GM12878 (cell line): ENCODE results near the gene MT1H. TPM values are rescaled to one million over a fixed set of nuclear protein-coding genes. Genes with fewer than 3 reads are reported as not detected.

ENCODE experiments used
- ATAC-seq: fragments of 200-7000 bp; cut with Tn5 transposase; 3 replicates; pipeline ENCODE4 v1.9.1; 2020; ENCODE audit warnings: mild to moderate bottlenecking, moderate library complexity
- BruUV-seq: library from RNA; stranded (reverse); fragments of 400-500 nt; replicated peaks from 2 replicates; lab custom pipeline; 2021; lab: Mats Ljungman, UMichigan
- CTCF ChIA-PET: fragments of 300-600 bp; sonication (Branson Sonifier 250); formaldehyde crosslinking; extraction: SDS; loops from one replicate; lab custom pipeline; 2021; ENCODE audit warnings: inconsistent platforms; lab: Yijun Ruan, JAX
- POLR2A ChIA-PET: fragments of 350-600 bp; formaldehyde crosslinking; extraction: SDS; loops from one replicate; lab custom pipeline; 2021; ENCODE audit warnings: inconsistent platforms; lab: Charles Lee
- RAD21 ChIA-PET: fragments of 300-600 bp; sonication (Branson Sonifier 250); formaldehyde crosslinking; loops from one replicate; lab custom pipeline; 2023; ENCODE audit warnings: antibody characterized with exemption; ENCODE audit not compliant: unreplicated experiment; lab: Charles Lee
- SMC1A ChIA-PET: fragments of 300-600 bp; sonication (Branson Sonifier 250); formaldehyde crosslinking; loops from one replicate; lab custom pipeline; 2023; ENCODE audit not compliant: unreplicated experiment, uncharacterized antibody; lab: Charles Lee
- DNase-seq: peaks from one replicate; pipeline ENCODE4 v3.0.0-alpha.2; 2011; ENCODE audit warnings: low read depth, low spot score
- FAIRE-seq: peaks from 3 replicates; lab custom pipeline; 2011; peaks lifted over from hg19 to GRCh38; lab: Jason Lieb, UNC
- H2AFZ ChIP-seq: 2 replicates; pipeline ENCODE4 v1.6.0; 2011; ENCODE audit warnings: low read depth, low read length, control low read depth; ENCODE audit not compliant: control insufficient read depth
- H3K27ac ChIP-seq: 2 replicates; pipeline ENCODE4 v1.5.1; 2011; ENCODE audit warnings: control low read depth; ENCODE audit not compliant: control insufficient read depth, insufficient read depth
- H3K27me3 ChIP-seq, 2 experiments: replicated peaks in 1 of 2; 2 replicates each; pipeline versions ENCODE4 v1.6.0 to v1.6.1; 2011; ENCODE audit warnings: low read length in 1 of 2; ENCODE audit not compliant: control insufficient read depth in 2 of 2, insufficient read depth in 2 of 2
- H3K36me3 ChIP-seq, 2 experiments: 2 replicates each; pipeline ENCODE4 v1.5.1; 2011; ENCODE audit warnings: low read length in 1 of 2; ENCODE audit not compliant: control insufficient read depth in 2 of 2, insufficient read depth in 2 of 2
- H3K4me1 ChIP-seq: 2 replicates; pipeline ENCODE4 v1.6.1; 2011; ENCODE audit warnings: mild to moderate bottlenecking, low read length, moderate library complexity, mixed read lengths; ENCODE audit not compliant: control insufficient read depth, insufficient read depth
- H3K4me2 ChIP-seq: 2 replicates; pipeline ENCODE4 v1.6.0; 2011; ENCODE audit warnings: control low read depth; ENCODE audit not compliant: control insufficient read depth, insufficient read depth
- H3K4me3 ChIP-seq: fragments of 200-600 bp; sonication (generic); 2 replicates; pipeline ENCODE4 v1.5.1; 2016
- H3K79me2 ChIP-seq: 2 replicates; pipeline ENCODE4 v1.6.0; 2011; ENCODE audit warnings: low read length; ENCODE audit not compliant: control insufficient read depth, insufficient read depth
- H3K9ac ChIP-seq: 2 replicates; pipeline ENCODE4 v1.8.0; 2011; ENCODE audit warnings: low read length, control low read depth, mixed read lengths; ENCODE audit not compliant: control insufficient read depth, insufficient read depth
- H3K9me3 ChIP-seq: replicated peaks from 3 replicates; pipeline ENCODE4 v1.5.1; 2011; ENCODE audit warnings: mild to moderate bottlenecking, low read length; ENCODE audit not compliant: control insufficient read depth, insufficient read depth
- H4K20me1 ChIP-seq: 2 replicates; pipeline ENCODE4 v1.6.0; 2011; ENCODE audit not compliant: control insufficient read depth, insufficient read depth
- CEBPB ChIP-seq, 2 experiments: fragments of 150-350 bp in 1 of 2; IDR thresholded peaks; 2 replicates each; pipeline ENCODE4 v1.6.1; 2012 to 2014; ENCODE audit warnings: low read depth in 2 of 2, low read length in 2 of 2, borderline replicate concordance in 1 of 2, inconsistent platforms in 1 of 2
- CHD1 ChIP-seq: IDR thresholded peaks from 2 replicates; pipeline ENCODE4 v1.6.1; 2012; ENCODE audit warnings: low read depth, low read length, improper control_type of control experiment
- DPF2 ChIP-seq: fragments of 450-650 bp; IDR thresholded peaks from 2 replicates; pipeline ENCODE4 v1.6.1; 2017; ENCODE audit warnings: mild to moderate bottlenecking
- JUND ChIP-seq: IDR thresholded peaks from 2 replicates; pipeline ENCODE4 v1.6.1; 2012; ENCODE audit warnings: low read depth, mild to moderate bottlenecking, low read length, improper control_type of control experiment, moderate library complexity
- KDM1A ChIP-seq: fragments of 200-600 bp; sonication (generic); IDR thresholded peaks from 2 replicates; pipeline ENCODE4 v1.6.1; 2016; ENCODE audit warnings: borderline replicate concordance
- SMARCA5 ChIP-seq: fragments of 450-650 bp; IDR thresholded peaks from 2 replicates; pipeline ENCODE4 v1.6.1; 2017; ENCODE audit warnings: mild to moderate bottlenecking
- SREBF2 ChIP-seq: IDR thresholded peaks from 2 replicates; pipeline ENCODE4 v1.6.1; 2012; ENCODE audit warnings: mild to moderate bottlenecking, low read length
- ZBTB40 ChIP-seq: fragments of 450-650 bp; IDR thresholded peaks from 2 replicates; pipeline ENCODE4 v1.6.1; 2016; ENCODE audit warnings: mild to moderate bottlenecking, moderate library complexity, borderline replicate concordance
- WGBS: methylation state at CpG from one replicate; pipeline ENCODE4 v1.1.6; 2016; ENCODE audit warnings: low lambda C conversion rate; ENCODE audit not compliant: insufficient replicate concordance, insufficient coverage; ENCODE audit errors: missing lambda C conversion rate; 5-methylcytosine and 5-hydroxymethylcytosine counted together
- in situ Hi-C: fragments of 300-500 bp; cut with MboI; formaldehyde crosslinking; loops from 9 replicates; pipeline ENCODE4 v1.14.3; 2018; ENCODE audit warnings: mixed read lengths
- intact Hi-C: fragments of 100-400 bp; cut with micrococcal nuclease; formaldehyde crosslinking; loops from one replicate; pipeline ENCODE4 v1.14.2; 2022; ENCODE audit not compliant: unreplicated experiment
- polyA plus RNA-seq, 11 experiments: library from polyadenylated mRNA; depleted of rRNA in 4 of 11; unstranded in 6 of 11; stranded (reverse) in 5 of 11; fragments of >200 nt; fragmentation: Nextera tagmentation in 4 of 11; fragmentation: Illumina TruSeq in 1 of 11; extraction: Ambion mirVana in 4 of 11; extraction: Trizol in 1 of 11; gene quantifications; 1 replicate in 1 of 11; 2 replicates in 10 of 11; pipeline versions ENCODE4 v1.2.1 to v1.2.3, GENCODE V29; 2011 to 2016; ENCODE audit warnings: inconsistent platforms in 2 of 11, missing spikeins in 2 of 11, low read depth in 1 of 11
- total RNA-seq, 4 experiments: library from RNA; depleted of rRNA in 3 of 4; stranded (reverse); fragments of >200 nt in 3 of 4; fragmentation: Illumina TruSeq in 1 of 4; extraction: Trizol in 1 of 4; gene quantifications; 2 replicates each; pipeline versions ENCODE4 v1.2.1 to v1.2.3, GENCODE V29; 2013 to 2021
- TF ChIP-seq, protein P1 (sequence below): IDR thresholded peaks from 2 replicates; pipeline ENCODE4 v1.6.1; 2012; ENCODE audit warnings: improper control_type of control experiment, low read depth, low read length; ENCODE audit not compliant: insufficient replicate concordance

Gene MT1H
- total and polyA plus RNA-seq, 10 of the 15 experiments (the other 5 are each of a cell fraction or from before 2014, with no cell fraction given): 0.40 to 6.0 (median 1.1) TPM; not detected in 2

DNA sequence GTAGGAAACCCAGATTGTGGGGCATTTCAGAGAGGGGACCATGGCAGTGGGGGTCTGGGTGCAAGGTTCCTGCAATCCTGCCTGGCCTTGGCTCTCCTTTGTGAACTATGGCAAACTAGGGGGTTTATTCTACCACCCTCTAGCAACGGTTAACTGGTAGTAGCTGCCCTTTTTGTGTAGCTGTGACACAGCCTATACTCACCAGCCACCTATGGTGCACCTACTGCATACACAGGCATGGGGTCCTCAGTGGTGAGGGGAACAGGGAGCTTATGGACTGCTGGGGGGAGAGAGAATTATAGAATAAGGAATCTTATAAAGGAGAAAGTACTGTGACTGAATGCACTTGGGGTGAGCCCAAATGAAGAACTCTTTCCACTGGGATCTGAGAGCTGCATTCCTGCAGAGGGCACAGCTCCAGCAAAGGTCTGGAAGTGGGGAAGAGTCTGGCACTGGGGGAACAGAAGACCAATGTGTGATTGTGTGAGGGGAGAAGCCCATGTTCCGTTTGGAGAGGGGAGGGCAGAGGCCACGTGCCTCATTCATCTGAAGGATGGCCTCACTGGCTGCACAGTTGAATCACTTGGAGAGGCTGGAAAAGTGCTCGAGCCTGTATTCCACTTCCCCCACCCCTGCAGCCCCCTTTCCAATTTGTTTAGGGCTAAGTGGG lies 14.8 kb downstream of the MT1H start:
- H3K9me3 ChIP-seq: no peaks in the 10 kb centered on the region
- no peaks in the 10 kb centered on the region for H4K20me1 ChIP-seq
- WGBS: 50% methylated on average over 4 of the region's 4 CpGs
- SMC1A ChIA-PET: interaction anchor here (1.8 kb wide), 1 partner anchor 18 kb away, joined by 5 read pairs; no protein-coding TSS in a partner anchor
- H3K27me3 ChIP-seq: no peaks in the 10 kb centered on the region; a peak in 2 of 4 replicates
- H3K4me2 ChIP-seq: no peak overlapping the region
- no peak overlapping the region for H3K9ac ChIP-seq
- H3K79me2 ChIP-seq: no peaks in the 10 kb centered on the region
- H3K4me3 ChIP-seq: no peak overlapping the region
- RAD21 ChIA-PET: interaction anchor here (1.2 to 1.7 kb wide), 2 partner anchors 16 to 18 kb away, joined by 3 to 6 read pairs; no protein-coding TSS in a partner anchor
- POLR2A ChIA-PET: no interaction called here
- ATAC-seq (no peak), FAIRE-seq (no peak), DNase-seq (no peak)
- no peak for TF ChIP-seq CEBPB (IDR thresholded peaks at IDR 0.05; ENCODE audit: borderline replicate concordance in 1 of 2, low read depth in 2 of 2, low read length in 2 of 2)
- TF ChIP-seq, protein P1, sequence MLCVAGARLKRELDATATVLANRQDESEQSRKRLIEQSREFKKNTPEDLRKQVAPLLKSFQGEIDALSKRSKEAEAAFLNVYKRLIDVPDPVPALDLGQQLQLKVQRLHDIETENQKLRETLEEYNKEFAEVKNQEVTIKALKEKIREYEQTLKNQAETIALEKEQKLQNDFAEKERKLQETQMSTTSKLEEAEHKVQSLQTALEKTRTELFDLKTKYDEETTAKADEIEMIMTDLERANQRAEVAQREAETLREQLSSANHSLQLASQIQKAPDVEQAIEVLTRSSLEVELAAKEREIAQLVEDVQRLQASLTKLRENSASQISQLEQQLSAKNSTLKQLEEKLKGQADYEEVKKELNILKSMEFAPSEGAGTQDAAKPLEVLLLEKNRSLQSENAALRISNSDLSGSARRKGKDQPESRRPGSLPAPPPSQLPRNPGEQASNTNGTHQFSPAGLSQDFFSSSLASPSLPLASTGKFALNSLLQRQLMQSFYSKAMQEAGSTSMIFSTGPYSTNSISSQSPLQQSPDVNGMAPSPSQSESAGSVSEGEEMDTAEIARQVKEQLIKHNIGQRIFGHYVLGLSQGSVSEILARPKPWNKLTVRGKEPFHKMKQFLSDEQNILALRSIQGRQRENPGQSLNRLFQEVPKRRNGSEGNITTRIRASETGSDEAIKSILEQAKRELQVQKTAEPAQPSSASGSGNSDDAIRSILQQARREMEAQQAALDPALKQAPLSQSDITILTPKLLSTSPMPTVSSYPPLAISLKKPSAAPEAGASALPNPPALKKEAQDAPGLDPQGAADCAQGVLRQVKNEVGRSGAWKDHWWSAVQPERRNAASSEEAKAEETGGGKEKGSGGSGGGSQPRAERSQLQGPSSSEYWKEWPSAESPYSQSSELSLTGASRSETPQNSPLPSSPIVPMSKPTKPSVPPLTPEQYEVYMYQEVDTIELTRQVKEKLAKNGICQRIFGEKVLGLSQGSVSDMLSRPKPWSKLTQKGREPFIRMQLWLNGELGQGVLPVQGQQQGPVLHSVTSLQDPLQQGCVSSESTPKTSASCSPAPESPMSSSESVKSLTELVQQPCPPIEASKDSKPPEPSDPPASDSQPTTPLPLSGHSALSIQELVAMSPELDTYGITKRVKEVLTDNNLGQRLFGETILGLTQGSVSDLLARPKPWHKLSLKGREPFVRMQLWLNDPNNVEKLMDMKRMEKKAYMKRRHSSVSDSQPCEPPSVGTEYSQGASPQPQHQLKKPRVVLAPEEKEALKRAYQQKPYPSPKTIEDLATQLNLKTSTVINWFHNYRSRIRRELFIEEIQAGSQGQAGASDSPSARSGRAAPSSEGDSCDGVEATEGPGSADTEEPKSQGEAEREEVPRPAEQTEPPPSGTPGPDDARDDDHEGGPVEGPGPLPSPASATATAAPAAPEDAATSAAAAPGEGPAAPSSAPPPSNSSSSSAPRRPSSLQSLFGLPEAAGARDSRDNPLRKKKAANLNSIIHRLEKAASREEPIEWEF: no peak
- no peak for TF ChIP-seq DPF2
- no peak for TF ChIP-seq JUND
- TF ChIP-seq SMARCA5: no peak
- TF ChIP-seq SREBF2: no peak
- no peak for TF ChIP-seq CHD1
- no peak for TF ChIP-seq KDM1A
- TF ChIP-seq ZBTB40: no peak
- in situ Hi-C loops (loop anchor here (25.0 kb wide), 1 partner anchor 747 kb away; no protein-coding TSS in a partner anchor), intact Hi-C loops (no loop called here)
- no peaks in the 10 kb centered on the region for H3K36me3 ChIP-seq
- H2AFZ ChIP-seq: no peak overlapping the region
- H3K4me1 ChIP-seq: peaks cover 12% of the 10 kb centered on the region
- BruUV-seq: no TSS peak
- H3K27ac ChIP-seq: no peak overlapping the region
- CTCF ChIA-PET: interaction anchor here (2.5 kb wide), 1 partner anchor 17 kb away, joined by 13 read pairs; no protein-coding TSS in a partner anchor
